ENCODE data around the gene FAM13A. TPM values are rescaled to one million over a fixed set of nuclear protein-coding genes. Genes with fewer than 3 reads are reported as not detected.
A peak's percentile ranks its signal among the peaks of the same experiment; 100 is the strongest.

The FAM13A gene
- total RNA-seq, 1 experiment from 2014 or later, result 22.3 TPM

- no peak for DNase-seq (ENCODE audit: low read depth)
These were observed 268.6 kb downstream of the FAM13A start for GRCh38 chr4:88788424-88788823.

- no peak for DNase-seq (ENCODE audit: low read depth)
These were observed 271.0 kb downstream of the FAM13A start for GRCh38 chr4:88786011-88786410.

GRCh38 chr4:88780389-88780788, 276.6 kb downstream of the FAM13A start:
- no peak for DNase-seq (ENCODE audit: low read depth)

- DNase-seq (ENCODE audit: low read depth), result peak; percentile 47
These were observed 277.6 kb downstream of the FAM13A start for GRCh38 chr4:88779431-88779830.

- no peak for DNase-seq (ENCODE audit: low read depth)
These were observed 281.5 kb downstream of the FAM13A start for GRCh38 chr4:88775529-88775928.

- DNase-seq (ENCODE audit: low read depth), result no peak
These were observed 282.0 kb downstream of the FAM13A start for GRCh38 chr4:88775026-88775425.

GRCh38 chr4:88771883-88772450, 285.0 kb downstream of the FAM13A start:
- DNase-seq (ENCODE audit: low read depth), result no peak

GRCh38 chr4:88765729-88766128, 291.3 kb downstream of the FAM13A start:
- DNase-seq (ENCODE audit: low read depth), result peak; percentile 87

GRCh38 chr4:88763075-88763474, 293.9 kb downstream of the FAM13A start:
- DNase-seq (ENCODE audit: low read depth), result no peak

- no peak for DNase-seq (ENCODE audit: low read depth)
These were observed 295.0 kb downstream of the FAM13A start for GRCh38 chr4:88761861-88762523.

- no peak for DNase-seq (ENCODE audit: low read depth)
These were observed 295.6 kb downstream of the FAM13A start for GRCh38 chr4:88761342-88761741.

GRCh38 chr4:88759895-88760290, 297.1 kb downstream of the FAM13A start:
- no peak for DNase-seq (ENCODE audit: low read depth)

- peak; percentile 43 for DNase-seq (ENCODE audit: low read depth)
These were observed 297.7 kb downstream of the FAM13A start for GRCh38 chr4:88759039-88759894.

GRCh38 chr4:88758264-88758663, 298.7 kb downstream of the FAM13A start:
- DNase-seq (ENCODE audit: low read depth), result no peak

- no peak for DNase-seq (ENCODE audit: low read depth)
These were observed 299.2 kb downstream of the FAM13A start for GRCh38 chr4:88757776-88758175.

- DNase-seq (ENCODE audit: low read depth), result no peak
These were observed 299.9 kb downstream of the FAM13A start for GRCh38 chr4:88757067-88757466.

GRCh38 chr4:88756149-88756548, 300.8 kb downstream of the FAM13A start:
- DNase-seq (ENCODE audit: low read depth), result no peak

GRCh38 chr4:88755454-88755853, 301.5 kb downstream of the FAM13A start:
- no peak for DNase-seq (ENCODE audit: low read depth)

GRCh38 chr4:88754796-88755195, 302.2 kb downstream of the FAM13A start:
- no peak for DNase-seq (ENCODE audit: low read depth)

GRCh38 chr4:88753658-88754571, 303.1 kb downstream of the FAM13A start:
- DNase-seq (ENCODE audit: low read depth), result no peak

- no peak for DNase-seq (ENCODE audit: low read depth)
These were observed 304.2 kb downstream of the FAM13A start for GRCh38 chr4:88752754-88753153.

GRCh38 chr4:88752076-88752463, 304.9 kb downstream of the FAM13A start:
- DNase-seq (ENCODE audit: low read depth), result no peak
